Measurements from ENCODE around the gene SGSM2.

The SGSM2 gene

DNA sequence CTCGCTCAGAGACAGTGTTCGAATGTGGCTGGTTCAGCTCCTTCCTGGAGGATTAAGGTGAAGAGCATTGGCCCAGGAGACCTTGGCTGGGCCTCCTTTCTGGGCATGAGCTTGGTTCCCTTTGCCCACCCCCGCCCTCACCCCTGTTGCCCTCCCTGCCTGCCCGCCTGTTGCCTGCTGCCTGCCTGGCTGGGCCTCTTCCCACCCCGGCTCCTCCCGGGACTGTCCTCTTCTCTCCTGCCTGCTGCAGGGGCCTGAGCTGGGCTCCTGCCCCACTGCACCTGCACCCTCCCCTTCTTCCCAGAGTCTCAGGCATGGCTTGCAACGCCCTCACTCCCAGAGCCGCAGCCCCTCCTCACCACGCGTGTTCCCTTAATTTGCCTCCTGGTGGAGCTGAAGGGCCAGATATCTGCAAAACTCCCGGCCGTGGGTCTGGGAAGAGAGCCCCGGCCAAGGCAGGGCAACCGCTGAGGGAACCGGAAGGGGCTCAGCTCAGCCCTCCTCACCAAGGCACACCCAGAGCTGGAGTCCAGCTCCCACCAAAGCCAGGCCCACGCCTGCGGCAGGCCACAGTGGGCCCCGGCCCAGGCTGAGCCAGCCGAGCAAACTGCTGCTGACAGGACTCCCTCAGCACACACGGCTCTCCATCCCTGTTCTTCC, 32.4 kb downstream of the SGSM2 start:
- TF ChIP-seq ZC3H10 (CRISPR knock-in tag; IDR thresholded peaks at IDR 0.05) (no peak), GLIS3 (CRISPR knock-in tag; IDR thresholded peaks at IDR 0.05) (no peak), TCF4 (CRISPR knock-in tag; IDR thresholded peaks at IDR 0.05; ENCODE audit: borderline replicate concordance) (no peak), RARB (CRISPR knock-in tag; IDR thresholded peaks at IDR 0.05) (no peak), BACH2 (CRISPR knock-in tag; IDR thresholded peaks at IDR 0.05; ENCODE audit: borderline replicate concordance) (no peak)
- no peak; the same call in 2 of the 3 replicates for ATAC-seq

DNA sequence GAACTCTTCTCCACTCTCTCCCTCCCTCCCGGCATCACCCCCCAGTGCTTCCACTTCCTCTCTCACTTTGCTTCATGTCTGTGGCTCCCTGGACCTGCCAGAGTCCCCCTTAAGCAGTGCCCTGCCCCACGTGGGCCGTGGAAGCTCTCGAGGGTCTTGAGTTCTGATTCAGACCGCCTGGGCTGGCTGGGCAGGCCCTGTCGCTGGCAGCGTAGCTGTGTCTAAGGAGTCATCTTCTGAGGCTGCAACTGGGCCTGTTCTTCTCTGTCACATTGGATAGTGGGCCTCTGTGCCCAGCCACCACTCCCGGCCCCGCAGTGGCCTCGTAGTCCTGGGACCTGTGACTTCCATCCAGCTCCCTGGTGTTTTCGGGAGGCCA, 32.9 kb downstream of the SGSM2 start:
- no peak for ATAC-seq
- TF ChIP-seq GLIS3 (CRISPR knock-in tag; IDR thresholded peaks at IDR 0.05) = no peak
- no peak for TF ChIP-seq CSDC2 (CRISPR knock-in tag; IDR thresholded peaks at IDR 0.05)
- TF ChIP-seq TCF4 (CRISPR knock-in tag; IDR thresholded peaks at IDR 0.05; ENCODE audit: borderline replicate concordance) = no peak
- TF ChIP-seq ZNF8 (CRISPR knock-in tag; IDR thresholded peaks at IDR 0.05) = no peak
- TF ChIP-seq SNAI2 (CRISPR knock-in tag; IDR thresholded peaks at IDR 0.05) = no peak

DNA sequence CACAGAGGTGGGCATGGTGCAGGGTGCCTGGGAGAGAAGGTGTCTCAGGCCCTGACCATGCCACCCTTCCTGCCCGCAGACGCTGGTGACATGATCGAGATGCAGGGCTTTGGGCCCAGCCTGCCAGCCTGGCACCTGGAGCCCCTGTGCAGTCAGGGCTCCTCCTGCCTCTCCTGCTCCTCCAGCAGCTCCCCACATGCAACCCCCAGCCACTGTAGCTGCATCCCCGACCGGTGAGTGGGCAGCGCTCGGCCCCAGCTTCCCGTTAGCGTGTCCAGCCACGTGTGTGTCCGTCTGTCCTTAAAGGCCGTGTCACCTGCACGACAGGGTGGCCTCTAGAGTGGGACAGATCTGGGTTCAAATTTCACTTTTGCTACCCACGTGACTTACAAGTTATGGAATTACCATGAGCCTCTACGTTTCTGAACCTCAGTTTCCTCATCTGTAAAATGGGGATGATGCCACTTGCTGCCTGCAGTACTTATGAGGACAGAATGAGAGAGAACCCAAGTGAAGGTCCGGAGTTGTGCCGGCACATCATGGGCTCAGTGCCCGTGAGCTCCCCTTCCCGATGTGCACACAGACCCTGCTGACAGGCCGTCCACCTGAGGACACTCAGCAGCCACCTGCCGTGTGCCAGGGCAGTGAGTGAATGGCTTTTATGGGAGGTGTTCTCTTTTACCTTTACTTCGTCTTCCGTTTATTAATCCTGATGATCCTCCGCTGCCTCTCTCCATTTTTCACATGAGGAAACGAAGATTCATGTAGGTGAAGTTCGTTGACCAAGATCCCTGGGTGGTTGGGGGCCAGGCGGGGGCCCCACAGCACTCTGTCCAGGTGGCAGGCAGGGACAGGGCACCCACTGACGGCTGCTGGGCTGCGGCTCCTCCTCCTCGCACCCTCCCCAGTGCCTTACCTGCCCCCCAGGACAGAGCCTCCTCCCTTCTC, 34.2 kb downstream of the SGSM2 start:
- no peak for ATAC-seq
- no peak for TF ChIP-seq ZFP3 (CRISPR knock-in tag; IDR thresholded peaks at IDR 0.05)
- TF ChIP-seq, protein P1, sequence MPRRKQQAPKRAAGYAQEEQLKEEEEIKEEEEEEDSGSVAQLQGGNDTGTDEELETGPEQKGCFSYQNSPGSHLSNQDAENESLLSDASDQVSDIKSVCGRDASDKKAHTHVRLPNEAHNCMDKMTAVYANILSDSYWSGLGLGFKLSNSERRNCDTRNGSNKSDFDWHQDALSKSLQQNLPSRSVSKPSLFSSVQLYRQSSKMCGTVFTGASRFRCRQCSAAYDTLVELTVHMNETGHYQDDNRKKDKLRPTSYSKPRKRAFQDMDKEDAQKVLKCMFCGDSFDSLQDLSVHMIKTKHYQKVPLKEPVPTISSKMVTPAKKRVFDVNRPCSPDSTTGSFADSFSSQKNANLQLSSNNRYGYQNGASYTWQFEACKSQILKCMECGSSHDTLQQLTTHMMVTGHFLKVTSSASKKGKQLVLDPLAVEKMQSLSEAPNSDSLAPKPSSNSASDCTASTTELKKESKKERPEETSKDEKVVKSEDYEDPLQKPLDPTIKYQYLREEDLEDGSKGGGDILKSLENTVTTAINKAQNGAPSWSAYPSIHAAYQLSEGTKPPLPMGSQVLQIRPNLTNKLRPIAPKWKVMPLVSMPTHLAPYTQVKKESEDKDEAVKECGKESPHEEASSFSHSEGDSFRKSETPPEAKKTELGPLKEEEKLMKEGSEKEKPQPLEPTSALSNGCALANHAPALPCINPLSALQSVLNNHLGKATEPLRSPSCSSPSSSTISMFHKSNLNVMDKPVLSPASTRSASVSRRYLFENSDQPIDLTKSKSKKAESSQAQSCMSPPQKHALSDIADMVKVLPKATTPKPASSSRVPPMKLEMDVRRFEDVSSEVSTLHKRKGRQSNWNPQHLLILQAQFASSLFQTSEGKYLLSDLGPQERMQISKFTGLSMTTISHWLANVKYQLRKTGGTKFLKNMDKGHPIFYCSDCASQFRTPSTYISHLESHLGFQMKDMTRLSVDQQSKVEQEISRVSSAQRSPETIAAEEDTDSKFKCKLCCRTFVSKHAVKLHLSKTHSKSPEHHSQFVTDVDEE (CRISPR knock-in tag; IDR thresholded peaks at IDR 0.05) = no peak
- no peak for TF ChIP-seq OSR1 (CRISPR knock-in tag; IDR thresholded peaks at IDR 0.05)
- TF ChIP-seq SNAI2 (CRISPR knock-in tag; IDR thresholded peaks at IDR 0.05) = no peak
- TF ChIP-seq TCF4 (CRISPR knock-in tag; IDR thresholded peaks at IDR 0.05; ENCODE audit: borderline replicate concordance) = no peak
- TF ChIP-seq, protein P2, sequence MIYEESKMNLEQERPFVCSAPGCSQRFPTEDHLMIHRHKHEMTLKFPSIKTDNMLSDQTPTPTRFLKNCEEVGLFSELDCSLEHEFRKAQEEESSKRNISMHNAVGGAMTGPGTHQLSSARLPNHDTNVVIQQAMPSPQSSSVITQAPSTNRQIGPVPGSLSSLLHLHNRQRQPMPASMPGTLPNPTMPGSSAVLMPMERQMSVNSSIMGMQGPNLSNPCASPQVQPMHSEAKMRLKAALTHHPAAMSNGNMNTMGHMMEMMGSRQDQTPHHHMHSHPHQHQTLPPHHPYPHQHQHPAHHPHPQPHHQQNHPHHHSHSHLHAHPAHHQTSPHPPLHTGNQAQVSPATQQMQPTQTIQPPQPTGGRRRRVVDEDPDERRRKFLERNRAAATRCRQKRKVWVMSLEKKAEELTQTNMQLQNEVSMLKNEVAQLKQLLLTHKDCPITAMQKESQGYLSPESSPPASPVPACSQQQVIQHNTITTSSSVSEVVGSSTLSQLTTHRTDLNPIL (CRISPR knock-in tag; IDR thresholded peaks at IDR 0.05; ENCODE audit: low read depth) = no peak
- TF ChIP-seq ISL1 (CRISPR knock-in tag; IDR thresholded peaks at IDR 0.05) = no peak
- TF ChIP-seq ZNF8 (CRISPR knock-in tag; IDR thresholded peaks at IDR 0.05) = no peak
- TF ChIP-seq ARNTL (CRISPR knock-in tag; IDR thresholded peaks at IDR 0.05; ENCODE audit: borderline replicate concordance, low read depth) = no peak
- no peak for TF ChIP-seq RARB (CRISPR knock-in tag; IDR thresholded peaks at IDR 0.05)
- no peak for TF ChIP-seq ESRRG (CRISPR knock-in tag; IDR thresholded peaks at IDR 0.05)
- TF ChIP-seq TOX (CRISPR knock-in tag; IDR thresholded peaks at IDR 0.05; ENCODE audit: borderline replicate concordance) = no peak
- TF ChIP-seq BACH2 (CRISPR knock-in tag; IDR thresholded peaks at IDR 0.05; ENCODE audit: borderline replicate concordance) = no peak
- no peak for TF ChIP-seq GLIS3 (CRISPR knock-in tag; IDR thresholded peaks at IDR 0.05)

DNA sequence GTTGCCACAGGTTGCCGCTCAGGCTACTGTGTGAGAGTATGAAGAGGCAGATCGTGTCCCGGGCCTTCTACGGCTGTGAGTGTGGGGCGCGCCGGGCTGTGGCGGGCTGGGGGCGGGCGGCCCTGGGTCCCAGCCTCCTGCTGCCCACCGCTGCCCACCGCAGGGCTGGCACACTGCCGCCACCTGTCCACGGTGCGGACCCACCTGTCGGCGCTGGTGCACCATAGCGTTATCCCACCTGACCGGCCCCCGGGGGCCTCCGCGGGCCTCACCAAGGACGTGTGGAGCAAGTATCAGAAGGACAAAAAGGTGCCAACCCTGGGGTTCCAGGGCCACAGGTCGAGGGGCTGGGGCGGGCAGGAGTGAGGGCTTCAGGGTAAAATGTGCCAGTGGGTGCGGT, 34.9 kb downstream of the SGSM2 start:
- no peak for ATAC-seq
- TF ChIP-seq ZNF565 (CRISPR knock-in tag; conservative IDR thresholded peaks at IDR 0.05; ENCODE audit: low read depth) = no peak
- TF ChIP-seq, protein P3, sequence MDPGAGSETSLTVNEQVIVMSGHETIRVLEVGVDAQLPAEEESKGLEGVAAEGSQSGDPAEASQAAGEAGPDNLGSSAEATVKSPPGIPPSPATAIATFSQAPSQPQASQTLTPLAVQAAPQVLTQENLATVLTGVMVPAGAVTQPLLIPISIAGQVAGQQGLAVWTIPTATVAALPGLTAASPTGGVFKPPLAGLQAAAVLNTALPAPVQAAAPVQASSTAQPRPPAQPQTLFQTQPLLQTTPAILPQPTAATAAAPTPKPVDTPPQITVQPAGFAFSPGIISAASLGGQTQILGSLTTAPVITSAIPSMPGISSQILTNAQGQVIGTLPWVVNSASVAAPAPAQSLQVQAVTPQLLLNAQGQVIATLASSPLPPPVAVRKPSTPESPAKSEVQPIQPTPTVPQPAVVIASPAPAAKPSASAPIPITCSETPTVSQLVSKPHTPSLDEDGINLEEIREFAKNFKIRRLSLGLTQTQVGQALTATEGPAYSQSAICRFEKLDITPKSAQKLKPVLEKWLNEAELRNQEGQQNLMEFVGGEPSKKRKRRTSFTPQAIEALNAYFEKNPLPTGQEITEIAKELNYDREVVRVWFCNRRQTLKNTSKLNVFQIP (CRISPR knock-in tag; IDR thresholded peaks at IDR 0.05; ENCODE audit: borderline replicate concordance, low read depth) = no peak
- TF ChIP-seq OSR1 (CRISPR knock-in tag; IDR thresholded peaks at IDR 0.05) = no peak
- TF ChIP-seq GLIS3 (CRISPR knock-in tag; IDR thresholded peaks at IDR 0.05) = no peak
- TF ChIP-seq, protein P2 (CRISPR knock-in tag; IDR thresholded peaks at IDR 0.05; ENCODE audit: low read depth) = no peak
- no peak for TF ChIP-seq PPARA (CRISPR knock-in tag; IDR thresholded peaks at IDR 0.05; ENCODE audit: borderline replicate concordance)
- TF ChIP-seq ESRRG (CRISPR knock-in tag; IDR thresholded peaks at IDR 0.05) = no peak
- no peak for TF ChIP-seq CSDC2 (CRISPR knock-in tag; IDR thresholded peaks at IDR 0.05)
- TF ChIP-seq, protein P4, sequence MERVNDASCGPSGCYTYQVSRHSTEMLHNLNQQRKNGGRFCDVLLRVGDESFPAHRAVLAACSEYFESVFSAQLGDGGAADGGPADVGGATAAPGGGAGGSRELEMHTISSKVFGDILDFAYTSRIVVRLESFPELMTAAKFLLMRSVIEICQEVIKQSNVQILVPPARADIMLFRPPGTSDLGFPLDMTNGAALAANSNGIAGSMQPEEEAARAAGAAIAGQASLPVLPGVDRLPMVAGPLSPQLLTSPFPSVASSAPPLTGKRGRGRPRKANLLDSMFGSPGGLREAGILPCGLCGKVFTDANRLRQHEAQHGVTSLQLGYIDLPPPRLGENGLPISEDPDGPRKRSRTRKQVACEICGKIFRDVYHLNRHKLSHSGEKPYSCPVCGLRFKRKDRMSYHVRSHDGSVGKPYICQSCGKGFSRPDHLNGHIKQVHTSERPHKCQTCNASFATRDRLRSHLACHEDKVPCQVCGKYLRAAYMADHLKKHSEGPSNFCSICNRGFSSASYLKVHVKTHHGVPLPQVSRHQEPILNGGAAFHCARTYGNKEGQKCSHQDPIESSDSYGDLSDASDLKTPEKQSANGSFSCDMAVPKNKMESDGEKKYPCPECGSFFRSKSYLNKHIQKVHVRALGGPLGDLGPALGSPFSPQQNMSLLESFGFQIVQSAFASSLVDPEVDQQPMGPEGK (CRISPR knock-in tag; IDR thresholded peaks at IDR 0.05; ENCODE audit: borderline replicate concordance) = no peak
- TF ChIP-seq ARNTL (CRISPR knock-in tag; IDR thresholded peaks at IDR 0.05; ENCODE audit: borderline replicate concordance, low read depth) = no peak
- TF ChIP-seq ISL1 (CRISPR knock-in tag; IDR thresholded peaks at IDR 0.05) = no peak
- no peak for TF ChIP-seq ZNF70 (CRISPR knock-in tag; IDR thresholded peaks at IDR 0.05)
- TF ChIP-seq TCF4 (CRISPR knock-in tag; IDR thresholded peaks at IDR 0.05; ENCODE audit: borderline replicate concordance) = no peak
- TF ChIP-seq, protein P5, sequence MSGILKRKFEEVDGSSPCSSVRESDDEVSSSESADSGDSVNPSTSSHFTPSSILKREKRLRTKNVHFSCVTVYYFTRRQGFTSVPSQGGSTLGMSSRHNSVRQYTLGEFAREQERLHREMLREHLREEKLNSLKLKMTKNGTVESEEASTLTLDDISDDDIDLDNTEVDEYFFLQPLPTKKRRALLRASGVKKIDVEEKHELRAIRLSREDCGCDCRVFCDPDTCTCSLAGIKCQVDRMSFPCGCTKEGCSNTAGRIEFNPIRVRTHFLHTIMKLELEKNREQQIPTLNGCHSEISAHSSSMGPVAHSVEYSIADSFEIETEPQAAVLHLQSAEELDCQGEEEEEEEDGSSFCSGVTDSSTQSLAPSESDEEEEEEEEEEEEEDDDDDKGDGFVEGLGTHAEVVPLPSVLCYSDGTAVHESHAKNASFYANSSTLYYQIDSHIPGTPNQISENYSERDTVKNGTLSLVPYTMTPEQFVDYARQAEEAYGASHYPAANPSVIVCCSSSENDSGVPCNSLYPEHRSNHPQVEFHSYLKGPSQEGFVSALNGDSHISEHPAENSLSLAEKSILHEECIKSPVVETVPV (CRISPR knock-in tag; IDR thresholded peaks at IDR 0.05) = no peak
- no peak for TF ChIP-seq BACH2 (CRISPR knock-in tag; IDR thresholded peaks at IDR 0.05; ENCODE audit: borderline replicate concordance)
- TF ChIP-seq ZFP30 (CRISPR knock-in tag; IDR thresholded peaks at IDR 0.05) = no peak
- TF ChIP-seq TOX (CRISPR knock-in tag; IDR thresholded peaks at IDR 0.05; ENCODE audit: borderline replicate concordance) = no peak
- TF ChIP-seq ZFP3 (CRISPR knock-in tag; IDR thresholded peaks at IDR 0.05) = no peak
